Measurements from ENCODE around the gene SKA1. TPM values are rescaled to one million over a fixed set of nuclear protein-coding genes. Genes with fewer than 3 reads are reported as not detected.
A peak's percentile ranks its signal among the peaks of the same experiment; 100 is the strongest.

The SKA1 gene, protein sequence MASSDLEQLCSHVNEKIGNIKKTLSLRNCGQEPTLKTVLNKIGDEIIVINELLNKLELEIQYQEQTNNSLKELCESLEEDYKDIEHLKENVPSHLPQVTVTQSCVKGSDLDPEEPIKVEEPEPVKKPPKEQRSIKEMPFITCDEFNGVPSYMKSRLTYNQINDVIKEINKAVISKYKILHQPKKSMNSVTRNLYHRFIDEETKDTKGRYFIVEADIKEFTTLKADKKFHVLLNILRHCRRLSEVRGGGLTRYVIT
- total RNA-seq (1 to 10 TPM in 5 of 7 donors, under 1 TPM in 2; 0.66 to 4.2 (median 1.8) TPM), polyA plus RNA-seq (1 to 10 TPM in 2 of 3 donors, under 1 TPM in 1; 0.48 to 1.8 (median 1.6) TPM)
- long read RNA-seq, donor 1, partial matches to known transcripts = 0 of 2 reads
- long read RNA-seq, donor 1, other reads (novel, unspliced or antisense) = 0 of 2 reads
- long read RNA-seq, donor 2, partial matches to known transcripts = 5 of 5 reads
- long read RNA-seq, donor 2, other reads (novel, unspliced or antisense) = 0 of 5 reads

DNA sequence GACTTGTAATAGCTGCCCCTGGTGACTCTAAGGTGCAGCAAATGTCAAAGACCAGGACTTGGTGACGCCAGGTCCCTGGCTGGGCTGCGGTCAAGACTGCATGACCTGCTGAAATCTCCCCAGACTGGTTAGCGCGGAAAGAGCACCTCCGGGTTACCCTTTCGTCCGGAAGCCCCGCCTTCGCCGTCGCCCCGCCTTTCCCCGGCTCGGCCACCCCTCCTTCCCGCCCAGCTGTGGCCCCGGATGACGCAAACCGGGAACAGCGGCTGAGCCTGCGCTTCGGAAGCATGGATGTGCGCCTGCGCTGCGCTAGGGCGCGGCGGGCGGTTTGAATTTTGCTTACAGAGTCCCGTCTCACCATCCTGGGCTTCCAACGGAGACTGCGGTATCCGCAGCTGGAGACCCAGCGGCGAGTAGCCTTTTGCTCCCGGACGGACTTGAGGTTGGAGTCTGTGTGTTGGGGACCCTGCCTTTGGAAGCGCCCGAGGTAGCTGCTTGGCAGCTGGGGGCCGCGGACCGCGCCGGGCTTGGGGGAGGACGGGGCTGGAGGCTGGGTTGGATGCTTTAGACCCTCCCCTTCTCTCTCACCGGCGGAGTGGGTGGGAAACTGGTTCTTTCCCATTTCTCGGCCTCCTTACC lies at the start of gene SKA1:
Gene SKA1 (plus strand): TSS at position 294 of the 639 bp plus-strand sequence. CDS start 785 bp downstream, outside the sequence.
- 0 to 1% (median 1%) methylated on average over 33 to 47 of the region's 47 CpGs for WGBS, 5 donors
- intact Hi-C loops (cut with DNase I; ENCODE audit: low total_unique reads) = loop anchor here (10.0 kb wide), 1 partner anchor 90 kb away; the partner anchor contains the start of genes CXXC1 and MBD1
- peak; percentile 79 to 91 (median 85) for TF ChIP-seq POLR2AphosphoS5 (IDR thresholded peaks at IDR 0.05)
- peak in 1 of 3 donors; percentile 14 for TF ChIP-seq POLR2A (IDR thresholded peaks at IDR 0.05)
- TF ChIP-seq, protein P1, sequence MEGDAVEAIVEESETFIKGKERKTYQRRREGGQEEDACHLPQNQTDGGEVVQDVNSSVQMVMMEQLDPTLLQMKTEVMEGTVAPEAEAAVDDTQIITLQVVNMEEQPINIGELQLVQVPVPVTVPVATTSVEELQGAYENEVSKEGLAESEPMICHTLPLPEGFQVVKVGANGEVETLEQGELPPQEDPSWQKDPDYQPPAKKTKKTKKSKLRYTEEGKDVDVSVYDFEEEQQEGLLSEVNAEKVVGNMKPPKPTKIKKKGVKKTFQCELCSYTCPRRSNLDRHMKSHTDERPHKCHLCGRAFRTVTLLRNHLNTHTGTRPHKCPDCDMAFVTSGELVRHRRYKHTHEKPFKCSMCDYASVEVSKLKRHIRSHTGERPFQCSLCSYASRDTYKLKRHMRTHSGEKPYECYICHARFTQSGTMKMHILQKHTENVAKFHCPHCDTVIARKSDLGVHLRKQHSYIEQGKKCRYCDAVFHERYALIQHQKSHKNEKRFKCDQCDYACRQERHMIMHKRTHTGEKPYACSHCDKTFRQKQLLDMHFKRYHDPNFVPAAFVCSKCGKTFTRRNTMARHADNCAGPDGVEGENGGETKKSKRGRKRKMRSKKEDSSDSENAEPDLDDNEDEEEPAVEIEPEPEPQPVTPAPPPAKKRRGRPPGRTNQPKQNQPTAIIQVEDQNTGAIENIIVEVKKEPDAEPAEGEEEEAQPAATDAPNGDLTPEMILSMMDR (IDR thresholded peaks at IDR 0.05 in 8 of 11, conservative IDR thresholded peaks at IDR 0.05 in 3 of 11) = no peak
- Histone ChIP-seq H3K27ac (peak within 1 kb of the TSS in 7 of 8 donors; percentile 55 to 87 (median 78)), H3K27me3 (replicated peaks in 1 of 7) (peaks cover 0 to 10% (median 0%) of the 10 kb centered on the region in 7 donors), H3K36me3 (no peaks in the 10 kb centered on the region), H3K4me1 (peaks cover 3 to 20% (median 11%) of the 10 kb centered on the region in 6 donors), H3K4me3 (peak within 1 kb of the TSS; percentile 17 to 69 (median 56)), H3K9me3 (peaks cover 0 to 14% (median 11%) of the 10 kb centered on the region in 8 donors)
- peak; percentile 98 for DNase-seq

DNA sequence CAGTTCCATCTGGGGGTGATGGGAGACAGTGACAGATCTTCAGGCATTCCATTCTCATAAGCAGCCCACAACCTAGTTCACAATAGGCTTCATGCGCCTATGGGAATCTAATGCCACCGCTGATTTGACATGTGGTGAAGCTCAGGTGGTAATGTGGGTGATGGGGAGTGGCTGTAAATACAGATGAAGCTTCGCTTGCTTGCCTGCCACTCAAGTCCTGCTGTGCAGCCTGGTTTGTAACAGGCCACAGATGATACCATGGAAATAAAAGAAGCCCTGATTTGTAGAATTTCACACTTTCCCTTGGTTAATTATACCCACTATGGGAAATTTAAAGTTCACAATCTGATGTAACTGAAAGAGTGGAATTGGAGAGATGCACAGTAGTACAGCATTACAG lies 46.9 kb upstream of the SKA1 start:
- DNase-seq = no peak
- Histone ChIP-seq H3K36me3 (no peaks in the 10 kb centered on the region), H3K27ac (no peak overlapping the region), H3K9me3 (peaks cover 0 to 5% (median 0%) of the 10 kb centered on the region in 8 donors), H3K4me3 (no peak overlapping the region), H3K27me3 (replicated peaks in 1 of 7) (no peaks in the 10 kb centered on the region), H3K4me1 (peaks cover 0 to 7% (median under 1%) of the 10 kb centered on the region in 6 donors)
- TF ChIP-seq, protein P1 (IDR thresholded peaks at IDR 0.05 in 8 of 11, conservative IDR thresholded peaks at IDR 0.05 in 3 of 11) = no peak
- TF ChIP-seq POLR2AphosphoS5 (IDR thresholded peaks at IDR 0.05) (no peak), POLR2A (IDR thresholded peaks at IDR 0.05) (no peak)
- intact Hi-C loops (cut with DNase I; ENCODE audit: low total_unique reads) = no loop called here
- 73 to 86% (median 84%) methylated on average over 3 of the region's 3 CpGs for WGBS, 5 donors

DNA sequence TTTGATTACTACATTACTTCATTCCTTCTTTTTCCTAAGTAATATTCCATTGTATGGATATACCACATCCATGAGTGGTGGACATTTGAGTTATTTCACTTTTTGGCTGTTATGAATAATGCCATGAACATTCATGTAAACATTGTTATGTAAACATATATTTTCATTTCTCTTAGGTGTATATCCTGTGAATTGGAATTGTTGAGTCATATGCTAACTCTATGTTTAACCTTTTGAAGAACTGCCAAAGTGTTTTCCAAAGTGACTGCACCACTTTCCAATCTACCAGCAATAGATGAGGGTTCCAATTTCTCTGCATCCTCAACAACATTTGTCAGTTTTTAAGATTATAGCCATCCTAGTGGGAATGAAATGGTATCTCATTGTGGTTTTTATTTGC lies 44.7 kb upstream of the SKA1 start:
- Histone ChIP-seq H3K27ac (no peak overlapping the region), H3K4me1 (peaks cover 0 to 26% (median 11%) of the 10 kb centered on the region in 6 donors), H3K9me3 (peaks cover 0 to 5% (median 0%) of the 10 kb centered on the region in 8 donors), H3K27me3 (replicated peaks in 1 of 7) (no peaks in the 10 kb centered on the region), H3K4me3 (no peak overlapping the region), H3K36me3 (no peaks in the 10 kb centered on the region)
- DNase-seq = no peak
- intact Hi-C loops (cut with DNase I; ENCODE audit: low total_unique reads) = no loop called here
- TF ChIP-seq, protein P1 (IDR thresholded peaks at IDR 0.05 in 8 of 11, conservative IDR thresholded peaks at IDR 0.05 in 3 of 11) = no peak
- no peak for TF ChIP-seq POLR2AphosphoS5 (IDR thresholded peaks at IDR 0.05)
- TF ChIP-seq POLR2A (IDR thresholded peaks at IDR 0.05) = no peak

Measured in spleen (tissue), 13 donors.